OCI-LY1 (cell line): ENCODE data around the gene ZNF275.

Source experiments
- H2AFZ ChIP-seq: fragments of 200-600 bp; sonication (generic), shearing (Covaris generic); 2 replicates; pipeline ENCODE4 v1.6.0; 2014; ENCODE audit warnings: antibody characterized with exemption, mild to moderate bottlenecking, low read length
- H3F3A ChIP-seq: fragments of 200-600 bp; sonication (generic), shearing (Covaris generic); 2 replicates; pipeline ENCODE4 v1.6.0; 2014; ENCODE audit warnings: mild to moderate bottlenecking, antibody characterized with exemption, low read length, moderate library complexity; ENCODE audit not compliant: insufficient read depth
- H3K27ac ChIP-seq: fragments of 200-600 bp; sonication (generic); 2 replicates; pipeline ENCODE4 v1.5.1; 2014; ENCODE audit warnings: low read length, mixed run types, mild to moderate bottlenecking, low read depth; ENCODE audit not compliant: poor library complexity, severe bottlenecking
- H3K27me3 ChIP-seq: fragments of 200-600 bp; sonication (generic); 2 replicates; pipeline ENCODE4 v1.6.0; 2014; ENCODE audit warnings: antibody characterized with exemption, mild to moderate bottlenecking, low read length, moderate library complexity; ENCODE audit not compliant: insufficient read depth
- H3K36me3 ChIP-seq: fragments of 200-600 bp; sonication (generic); 2 replicates; pipeline ENCODE4 v1.6.1; 2014; ENCODE audit warnings: mild to moderate bottlenecking, antibody characterized with exemption, low read length, moderate library complexity, mixed read lengths; ENCODE audit not compliant: insufficient read depth
- H3K4me1 ChIP-seq: fragments of 200-600 bp; sonication (generic); 2 replicates; pipeline ENCODE4 v1.5.1; 2014; ENCODE audit warnings: mild to moderate bottlenecking, low read length, moderate library complexity; ENCODE audit not compliant: insufficient read depth, severe bottlenecking
- H3K4me2 ChIP-seq: fragments of 200-600 bp; sonication (generic), shearing (Covaris generic); 2 replicates; pipeline ENCODE4 v1.6.1; 2014; ENCODE audit warnings: low read length
- H3K4me3 ChIP-seq: fragments of 200-600 bp; sonication (generic); 2 replicates; pipeline ENCODE4 v1.5.1; 2014; ENCODE audit warnings: low read length, low read depth, mild to moderate bottlenecking, mixed read lengths; ENCODE audit not compliant: poor library complexity, severe bottlenecking
- H3K79me2 ChIP-seq: fragments of 200-600 bp; shearing (Covaris generic); 2 replicates; pipeline ENCODE4 v1.6.1; 2016; ENCODE audit warnings: mixed run types, low read length, mixed read lengths; ENCODE audit not compliant: insufficient read depth
- H3K9ac ChIP-seq: fragments of 200-600 bp; sonication (generic), shearing (Covaris generic); 2 replicates; pipeline ENCODE4 v1.6.1; 2014; ENCODE audit warnings: mild to moderate bottlenecking, low read length, mixed read lengths
- H3K9me2 ChIP-seq: fragments of 200-600 bp; sonication (generic), shearing (Covaris generic); 2 replicates; pipeline ENCODE4 v1.6.1; 2014; ENCODE audit warnings: low read depth, mild to moderate bottlenecking, low read length, mixed read lengths
- H3K9me3 ChIP-seq: fragments of 200-600 bp; shearing (Covaris generic); 2 replicates; pipeline ENCODE4 v1.6.1; 2014; ENCODE audit warnings: low read length, mixed read lengths
- H4K20me1 ChIP-seq: fragments of 200-600 bp; sonication (generic), shearing (Covaris generic); 2 replicates; pipeline ENCODE4 v1.6.0; 2016; ENCODE audit warnings: mild to moderate bottlenecking, low read length; ENCODE audit not compliant: insufficient read depth
- CTCF ChIP-seq: fragments of 200-600 bp; sonication (generic), shearing (Covaris generic); IDR thresholded peaks from 2 replicates; pipeline ENCODE4 v1.5.1; 2017; ENCODE audit warnings: mild to moderate bottlenecking, antibody characterized with exemption, low read length, moderate library complexity, mixed read lengths
- EZH2 ChIP-seq: fragments of 200-600 bp; sonication (generic), shearing (Covaris generic); IDR thresholded peaks from 2 replicates; pipeline ENCODE4 v1.8.0; 2017; ENCODE audit warnings: borderline replicate concordance, mixed run types, mild to moderate bottlenecking, antibody characterized with exemption, low read length, moderate library complexity, mixed read lengths

ZNF275 gene

GRCh38 chrX:153302796-153303195 lies 31.2 kb upstream of the ZNF275 start:
- Histone ChIP-seq H4K20me1 (no peaks in the 10 kb centered on the region), H3K27ac (no peak overlapping the region), H3F3A (no peaks in the 10 kb centered on the region), H3K4me3 (no peak overlapping the region), H3K27me3 (no peaks in the 10 kb centered on the region), H3K4me1 (no peaks in the 10 kb centered on the region), H3K4me2 (no peak overlapping the region), H3K36me3 (no peaks in the 10 kb centered on the region), H3K9me2 (no peaks in the 10 kb centered on the region), H2AFZ (no peak overlapping the region), H3K9me3 (no peaks in the 10 kb centered on the region), H3K79me2 (no peaks in the 10 kb centered on the region), H3K9ac (no peak overlapping the region)
- TF ChIP-seq CTCF, result no peak
- TF ChIP-seq EZH2, result no peak

- no peaks in the 10 kb centered on the region for H3K4me1 ChIP-seq
- H2AFZ ChIP-seq, result no peak overlapping the region
- no peaks in the 10 kb centered on the region for H4K20me1 ChIP-seq
- H3K27me3 ChIP-seq, result no peaks in the 10 kb centered on the region
- H3K4me2 ChIP-seq, result no peak overlapping the region
- no peak overlapping the region for H3K4me3 ChIP-seq
- no peaks in the 10 kb centered on the region for H3K9me2 ChIP-seq
- TF ChIP-seq EZH2 (no peak), CTCF (no peak)
- no peaks in the 10 kb centered on the region for H3F3A ChIP-seq
- H3K36me3 ChIP-seq, result no peaks in the 10 kb centered on the region
- no peak overlapping the region for H3K27ac ChIP-seq
- H3K9me3 ChIP-seq, result no peaks in the 10 kb centered on the region
- no peaks in the 10 kb centered on the region for H3K79me2 ChIP-seq
- H3K9ac ChIP-seq, result no peak overlapping the region
Measured at GRCh38 chrX:153303276-153304262, 30.4 kb upstream of the ZNF275 start.

GRCh38 chrX:153304988-153305736 lies 28.8 kb upstream of the ZNF275 start:
- Histone ChIP-seq H3K9ac (no peak overlapping the region), H4K20me1 (no peaks in the 10 kb centered on the region), H3K9me3 (no peaks in the 10 kb centered on the region), H3K79me2 (no peaks in the 10 kb centered on the region), H3K36me3 (no peaks in the 10 kb centered on the region), H3K9me2 (no peaks in the 10 kb centered on the region), H3K4me1 (no peaks in the 10 kb centered on the region), H3K27ac (no peak overlapping the region), H3K27me3 (no peaks in the 10 kb centered on the region), H2AFZ (no peak overlapping the region), H3K4me3 (no peak overlapping the region), H3F3A (no peaks in the 10 kb centered on the region), H3K4me2 (no peak overlapping the region)
- TF ChIP-seq CTCF, result no peak
- no peak for TF ChIP-seq EZH2
